MCF 10A (cell line): ENCODE measurements around the gene SENP3. TPM values are rescaled to one million over a fixed set of nuclear protein-coding genes. Genes with fewer than 3 reads are reported as not detected.

Experiments used
- BruUV-seq: library from RNA; stranded (reverse); fragments of 400-500 nt; replicated peaks from 2 replicates; lab custom pipeline; 2021; lab: Mats Ljungman, UMichigan
- CTCF ChIA-PET: fragments of 300-600 bp; sonication (Branson Sonifier 250); formaldehyde crosslinking; extraction: SDS; loops from one replicate; lab custom pipeline; 2021; ENCODE audit warnings: antibody characterized with exemption, inconsistent platforms; lab: Yijun Ruan, JAX
- POLR2A ChIA-PET: fragments of 300-600, 350-650 bp; sonication (Branson Sonifier 250); formaldehyde crosslinking; extraction: SDS; loops from one replicate; lab custom pipeline; 2020; ENCODE audit warnings: antibody characterized with exemption, inconsistent platforms; lab: Yijun Ruan, JAX
- DNase-seq: peaks from one replicate; pipeline ENCODE4 v3.0.0-alpha.2; 2018; ENCODE audit not compliant: unreplicated experiment
- H3K27ac Mint-ChIP-seq: one replicate; pipeline ENCODE4 v1.8.0; 2022; ENCODE audit warnings: mild to moderate bottlenecking, low read depth, mixed read lengths; ENCODE audit not compliant: unreplicated experiment
- H3K27me3 Mint-ChIP-seq: one replicate; pipeline ENCODE4 v1.8.0; 2022; ENCODE audit warnings: mixed read lengths; ENCODE audit not compliant: insufficient read depth, unreplicated experiment
- H3K36me3 Mint-ChIP-seq: one replicate; pipeline ENCODE4 v1.8.0; 2022; ENCODE audit warnings: mild to moderate bottlenecking, moderate library complexity, mixed read lengths; ENCODE audit not compliant: insufficient read depth, unreplicated experiment
- H3K4me1 Mint-ChIP-seq: one replicate; pipeline ENCODE4 v1.8.0; 2022; ENCODE audit warnings: mixed read lengths; ENCODE audit not compliant: insufficient read depth, unreplicated experiment
- H3K4me3 Mint-ChIP-seq: one replicate; pipeline ENCODE4 v1.8.0; 2022; ENCODE audit warnings: mild to moderate bottlenecking, moderate library complexity, mixed read lengths; ENCODE audit not compliant: unreplicated experiment
- H3K9me3 Mint-ChIP-seq: one replicate; pipeline ENCODE4 v1.8.0; 2022; ENCODE audit warnings: mixed read lengths; ENCODE audit not compliant: unreplicated experiment
- intact Hi-C: fragments of 100-400 bp; cut with micrococcal nuclease; formaldehyde crosslinking; loops from 2 replicates; pipeline ENCODE4 v1.14.1; 2022
- total RNA-seq: library from RNA; stranded (reverse); gene quantifications from 2 replicates; pipeline ENCODE4 v1.2.3, GENCODE V29; 2022
- TF ChIP-seq, protein P1 (sequence below): fragments of 200-600 bp; IDR thresholded peaks from one replicate; pipeline ENCODE4 v1.8.0; 2022; ENCODE audit warnings: antibody characterized with exemption, mild to moderate bottlenecking; ENCODE audit not compliant: unreplicated experiment

Gene SENP3
- total RNA-seq, 1 experiment from 2014 or later, result 67.3 TPM

DNA sequence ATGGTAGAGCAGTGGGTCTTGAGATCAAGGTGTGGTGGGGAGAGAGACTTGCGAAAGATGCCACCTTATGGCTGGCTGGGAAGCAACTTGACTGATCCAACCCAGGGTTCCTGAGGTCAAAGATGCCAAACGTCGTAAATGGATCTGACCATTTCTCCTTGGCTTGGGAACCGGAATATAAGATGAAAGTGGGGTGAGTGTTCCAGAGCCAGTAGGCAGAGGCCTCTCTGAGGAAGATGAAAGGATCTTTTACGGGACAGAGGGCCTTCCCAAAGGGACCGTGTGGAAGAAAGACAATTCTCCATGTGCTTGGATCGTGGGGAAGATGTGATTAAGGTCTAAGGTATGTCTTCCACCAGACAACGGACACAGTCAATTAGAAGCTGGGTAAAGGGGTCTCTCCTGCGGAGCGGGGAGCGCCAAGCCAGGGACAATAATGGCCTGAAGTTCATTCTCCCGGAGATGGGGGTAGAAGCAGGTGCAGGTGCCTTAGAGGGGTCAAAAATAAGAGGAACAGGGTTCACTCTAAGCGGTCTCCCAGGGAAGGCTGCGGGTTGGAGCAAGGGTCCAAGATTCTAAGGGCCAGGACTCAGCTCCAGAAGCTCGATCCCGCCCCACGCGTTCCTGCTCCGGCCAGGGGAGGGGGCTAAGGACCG, 52.2 kb downstream of the SENP3 start:
- TF ChIP-seq, protein P1, sequence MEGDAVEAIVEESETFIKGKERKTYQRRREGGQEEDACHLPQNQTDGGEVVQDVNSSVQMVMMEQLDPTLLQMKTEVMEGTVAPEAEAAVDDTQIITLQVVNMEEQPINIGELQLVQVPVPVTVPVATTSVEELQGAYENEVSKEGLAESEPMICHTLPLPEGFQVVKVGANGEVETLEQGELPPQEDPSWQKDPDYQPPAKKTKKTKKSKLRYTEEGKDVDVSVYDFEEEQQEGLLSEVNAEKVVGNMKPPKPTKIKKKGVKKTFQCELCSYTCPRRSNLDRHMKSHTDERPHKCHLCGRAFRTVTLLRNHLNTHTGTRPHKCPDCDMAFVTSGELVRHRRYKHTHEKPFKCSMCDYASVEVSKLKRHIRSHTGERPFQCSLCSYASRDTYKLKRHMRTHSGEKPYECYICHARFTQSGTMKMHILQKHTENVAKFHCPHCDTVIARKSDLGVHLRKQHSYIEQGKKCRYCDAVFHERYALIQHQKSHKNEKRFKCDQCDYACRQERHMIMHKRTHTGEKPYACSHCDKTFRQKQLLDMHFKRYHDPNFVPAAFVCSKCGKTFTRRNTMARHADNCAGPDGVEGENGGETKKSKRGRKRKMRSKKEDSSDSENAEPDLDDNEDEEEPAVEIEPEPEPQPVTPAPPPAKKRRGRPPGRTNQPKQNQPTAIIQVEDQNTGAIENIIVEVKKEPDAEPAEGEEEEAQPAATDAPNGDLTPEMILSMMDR, result no peak
- peak; percentile 40 for DNase-seq
- TSS peak; percentile 38 for BruUV-seq
- ChIA-PET CTCF (interaction anchor here (0.6 to 3.4 kb wide), 7 partner anchors 11 to 74 kb away, joined by 3 to 15 read pairs (median 4); partner anchors contain the start of genes SAT2, SOX15, TP53 and WRAP53), POLR2A (interaction anchor here (0.6 to 10.5 kb wide), 15 partner anchors 10 to 309 kb away, joined by 3 to 206 read pairs (median 8); partner anchors contain the start of genes CD68, DNAH2, MPDU1 and NAA38)
- H3K36me3 Mint-ChIP-seq, result peaks cover 24% of the 10 kb centered on the region
- no peaks in the 10 kb centered on the region for H3K9me3 Mint-ChIP-seq
- peaks cover 32% of the 10 kb centered on the region for H3K4me1 Mint-ChIP-seq
- peak overlapping the region; percentile 84 for H3K27ac Mint-ChIP-seq
- intact Hi-C loops, result loop anchor here (2.0 kb wide), 1 partner anchor 23 kb away; the partner anchor contains the start of gene SOX15
- H3K4me3 Mint-ChIP-seq, result peak overlapping the region; percentile 80
- H3K27me3 Mint-ChIP-seq, result no peaks in the 10 kb centered on the region

DNA sequence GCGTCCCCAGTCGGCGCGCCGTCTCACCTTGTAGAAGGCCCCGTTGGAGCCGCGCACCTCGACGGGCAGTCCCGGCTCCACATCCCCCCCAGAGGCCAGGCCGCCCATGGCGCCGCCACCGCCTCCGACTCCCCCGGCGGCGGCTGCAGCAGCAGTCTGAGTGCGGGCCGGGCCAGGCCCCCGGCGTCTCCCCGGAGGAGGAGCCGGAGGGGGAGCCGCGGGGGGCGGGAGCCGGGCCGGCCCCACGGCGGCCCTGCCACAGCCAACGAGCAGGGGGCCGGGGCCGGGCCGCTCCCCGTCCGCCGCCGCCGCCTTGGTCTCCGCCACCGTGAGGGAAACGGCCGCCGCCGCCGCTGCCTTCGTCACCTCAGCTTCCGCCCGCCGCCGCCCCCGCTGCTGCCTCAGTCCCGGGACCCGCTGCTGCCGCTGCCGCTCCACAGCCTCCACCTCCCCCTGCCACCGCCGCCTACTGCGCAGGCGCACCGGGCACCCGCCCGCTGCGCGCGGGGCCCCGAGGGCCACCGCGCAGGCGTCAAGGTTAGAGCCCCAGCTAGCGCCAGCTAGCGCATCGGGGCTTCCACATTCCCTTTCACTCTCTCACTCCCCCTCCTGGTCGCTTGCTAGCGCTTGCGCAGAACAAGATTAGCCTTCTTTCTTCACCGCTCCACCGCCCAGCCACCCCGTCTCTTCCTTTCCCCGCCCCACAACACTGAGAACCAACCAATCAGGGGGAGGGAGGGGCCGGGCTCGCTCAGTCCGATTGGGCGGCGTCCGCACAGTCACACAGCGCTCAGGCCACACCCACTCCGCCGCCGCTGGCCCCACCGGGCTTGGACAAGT, 52.9 kb downstream of the SENP3 start, which contains the start of gene FXR2:
FXR2 (minus strand) TSS at position 473 of the 840 bp plus-strand sequence; CDS start at position 108, 365 bp downstream.
- no peaks in the 10 kb centered on the region for H3K27me3 Mint-ChIP-seq
- peak within 1 kb of the TSS; percentile 95 for H3K27ac Mint-ChIP-seq
- ChIA-PET POLR2A (interaction anchor here (0.6 to 10.5 kb wide), 24 partner anchors 11 to 1958 kb away, joined by 3 to 206 read pairs (median 4); partner anchors contain the start of genes CD68, CNTROB, DNAH2 and MPDU1), CTCF (interaction anchor here (0.6 to 3.4 kb wide), 16 partner anchors 9 to 669 kb away, joined by 3 to 15 read pairs (median 3); partner anchors contain the start of genes SAT2, SOX15, TP53 and WRAP53)
- TF ChIP-seq, protein P1, result peak; percentile 37
- peak within 1 kb of the TSS; percentile 80 for H3K4me3 Mint-ChIP-seq
- H3K9me3 Mint-ChIP-seq, result no peaks in the 10 kb centered on the region
- H3K4me1 Mint-ChIP-seq, result peaks cover 32% of the 10 kb centered on the region
- DNase-seq, result peak; percentile 99
- BruUV-seq, result no TSS peak
- peaks cover 19% of the 10 kb centered on the region for H3K36me3 Mint-ChIP-seq
- intact Hi-C loops, result loop anchor here (2.0 kb wide), 1 partner anchor 24 kb away; the partner anchor contains the start of gene SOX15

DNA sequence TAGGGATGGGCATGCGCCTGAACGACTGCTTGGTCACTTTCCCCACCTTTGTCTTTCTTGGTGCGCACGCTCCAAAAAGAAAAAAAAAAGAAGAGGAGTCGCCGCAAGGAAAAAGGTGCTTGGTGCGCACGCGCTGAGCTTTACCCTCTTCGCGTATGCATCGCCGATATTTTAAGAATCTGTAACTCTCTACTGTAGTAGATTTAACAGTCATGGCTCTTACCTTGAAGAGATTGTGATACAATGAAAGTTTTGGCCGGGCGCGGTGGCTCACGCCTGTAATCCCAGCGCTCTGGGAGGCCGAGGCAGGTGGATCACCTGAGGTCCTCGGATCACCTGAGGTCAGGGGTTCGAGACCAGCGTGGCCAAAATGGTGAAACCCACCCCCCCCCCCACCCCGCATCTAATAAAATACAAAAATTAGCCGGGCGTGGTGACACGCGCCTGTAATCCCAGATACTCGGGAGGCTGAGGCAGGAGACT, 53.6 kb downstream of the SENP3 start:
- TF ChIP-seq, protein P1, result no peak
- intact Hi-C loops, result loop anchor here (2.0 kb wide), 1 partner anchor 25 kb away; the partner anchor contains the start of gene SOX15
- Mint-ChIP-seq H3K36me3 (peaks cover 17% of the 10 kb centered on the region), H3K27ac (peak overlapping the region; percentile 95), H3K27me3 (no peaks in the 10 kb centered on the region), H3K9me3 (no peaks in the 10 kb centered on the region), H3K4me1 (peaks cover 31% of the 10 kb centered on the region), H3K4me3 (peak overlapping the region; percentile 80)
- ChIA-PET POLR2A (interaction anchor here (0.6 to 10.5 kb wide), 22 partner anchors 11 to 1958 kb away, joined by 3 to 206 read pairs (median 4); partner anchors contain the start of genes CD68, CNTROB, DNAH2 and MPDU1), CTCF (interaction anchor here (0.6 to 2.0 kb wide), 13 partner anchors 10 to 668 kb away, joined by 3 to 10 read pairs (median 3); partner anchors contain the start of gene SAT2)
- DNase-seq, result no peak
- BruUV-seq, result no TSS peak
